ENCODE data around the gene OPRL1.

The OPRL1 gene

DNA sequence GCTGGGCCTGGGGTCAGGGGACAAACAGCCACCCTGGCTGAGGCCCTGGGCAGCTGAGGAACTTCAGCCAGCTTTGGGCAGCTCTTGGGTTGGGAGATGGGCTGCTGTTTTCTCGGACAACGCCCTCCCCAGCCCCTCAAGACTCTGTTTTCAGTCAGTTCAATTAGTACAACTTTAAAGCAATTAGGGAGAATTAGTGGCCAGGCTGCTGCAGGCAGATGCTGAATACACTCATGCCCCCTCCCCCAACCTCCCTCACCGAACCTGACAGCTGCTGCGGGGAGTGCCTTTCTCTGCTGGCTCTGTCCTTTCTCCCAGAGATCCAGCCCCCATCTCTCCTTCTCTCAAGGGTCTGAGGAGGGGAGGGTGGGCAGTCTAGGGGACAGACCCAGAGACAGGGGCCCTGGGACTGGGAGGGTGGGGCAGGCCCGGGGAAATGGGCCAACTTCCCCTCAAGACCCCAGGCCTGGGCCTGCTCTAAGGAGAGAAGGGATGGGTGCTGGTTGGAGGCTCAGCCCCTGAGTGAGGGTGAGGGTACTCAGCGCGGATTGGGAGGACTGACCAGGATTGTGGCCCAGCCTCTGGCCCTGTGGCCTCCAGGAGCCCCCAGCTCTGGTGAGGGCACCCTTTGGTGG, 66.5 kb downstream of the OPRL1 start:
- DNase-seq = no peak

DNA sequence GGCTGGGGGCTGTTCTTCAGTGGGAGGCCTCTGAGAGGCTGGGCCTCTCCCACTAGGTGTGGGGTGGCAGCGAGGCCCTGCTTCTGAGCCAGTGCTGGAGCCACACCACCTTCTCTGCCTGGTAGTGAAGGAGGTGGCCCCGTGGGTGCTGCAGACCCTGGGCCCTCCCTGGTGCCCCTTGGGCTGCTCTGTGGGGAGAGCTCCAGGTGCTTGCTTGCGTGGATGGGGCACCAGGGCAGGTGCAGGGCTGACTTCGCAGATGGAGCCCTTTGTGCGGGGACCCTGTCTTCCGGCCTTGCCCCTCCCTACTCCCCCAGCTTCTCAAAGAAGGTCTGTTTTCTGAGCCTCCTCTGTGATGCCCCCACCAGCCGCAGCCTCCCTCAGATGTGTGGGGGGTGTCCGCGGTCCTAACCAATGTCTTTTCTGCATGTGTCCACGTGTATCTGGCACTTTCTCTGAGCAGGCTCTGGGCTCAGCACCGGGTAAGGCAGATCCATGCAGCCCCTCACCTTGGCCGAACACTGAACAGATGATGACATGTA, 67.1 kb downstream of the OPRL1 start:
- no peak for DNase-seq

DNA sequence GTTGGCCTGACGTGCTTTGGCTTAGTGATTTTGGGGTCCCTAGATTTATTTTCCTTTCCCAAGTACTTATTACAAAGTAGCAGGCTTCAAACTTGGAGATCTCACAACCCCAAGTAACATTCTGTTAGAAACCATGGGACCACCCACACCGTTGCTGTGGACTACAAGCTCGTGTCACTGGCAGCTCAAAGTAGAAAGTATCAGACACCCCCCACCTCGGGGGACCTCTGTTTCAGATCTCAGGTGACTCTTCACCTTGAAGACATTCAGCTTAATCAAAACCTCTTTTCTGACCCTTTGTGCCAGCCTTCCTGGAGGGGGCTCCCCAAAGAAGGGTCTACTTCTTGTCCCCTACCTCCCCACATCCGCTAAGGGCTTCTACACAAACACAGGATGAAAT, 68.7 kb downstream of the OPRL1 start:
- no peak for DNase-seq

DNA sequence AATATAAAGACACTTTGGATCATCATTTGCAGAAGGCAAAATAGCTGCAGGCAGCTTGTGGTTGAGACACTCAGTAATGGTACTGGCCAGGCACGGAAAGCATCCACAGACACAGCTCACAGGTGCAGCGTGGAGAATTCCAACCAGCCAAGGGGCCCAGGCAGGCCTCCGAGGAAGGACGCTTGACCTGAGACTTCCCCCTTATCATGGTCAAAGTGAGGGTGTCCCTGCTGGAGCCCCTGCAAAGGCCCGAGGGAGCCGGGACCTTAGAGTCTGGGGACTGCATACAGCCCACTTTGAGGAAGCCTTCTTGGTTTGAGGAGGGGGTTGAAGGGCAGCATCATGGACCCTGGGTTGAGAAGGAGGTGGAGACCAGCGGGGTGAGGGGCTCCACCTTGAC, 69.3 kb downstream of the OPRL1 start:
- DNase-seq = no peak

DNA sequence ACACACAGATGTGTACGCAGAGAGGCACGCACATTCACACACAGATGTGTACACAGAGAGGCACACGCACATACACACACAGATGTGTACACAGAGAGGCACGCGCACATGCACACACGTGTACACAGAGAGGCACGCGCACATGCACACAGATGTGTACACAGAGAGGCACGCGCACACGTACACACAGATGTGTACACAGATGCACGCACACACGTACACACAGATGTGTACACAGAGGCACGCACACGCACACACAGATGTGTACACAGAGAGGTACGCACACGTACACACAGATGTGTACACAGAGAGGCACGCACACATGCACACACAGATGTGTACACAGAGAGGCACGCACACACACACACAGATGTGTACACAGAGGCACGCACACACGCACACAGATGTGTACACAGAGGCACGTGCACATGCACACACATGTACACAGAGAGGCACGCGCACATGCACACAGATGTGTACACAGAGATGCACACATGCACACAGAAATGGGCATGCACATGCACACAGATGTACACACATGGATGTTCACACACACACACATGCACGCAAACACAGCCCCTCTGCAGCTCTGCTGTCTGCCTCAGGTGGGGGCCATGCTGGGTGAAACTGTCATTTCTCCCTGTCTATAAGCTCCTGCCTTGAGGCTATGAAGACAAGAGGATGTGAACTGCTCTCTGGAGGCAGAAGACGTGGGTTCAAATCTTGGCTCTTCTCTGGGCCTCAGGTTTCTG, 70.1 kb downstream of the OPRL1 start:
- no peak for DNase-seq
